KBM-7 (cell line): Measurements from ENCODE around the gene EMC9.

Experiments
- DNase-seq: peaks from one replicate; pipeline ENCODE4 v3.0.0-alpha.2; 2015
- in situ Hi-C: fragments of 300-500 bp; cut with MboI; formaldehyde crosslinking; loops from 2 replicates; pipeline ENCODE4 v1.14.3; 2020; ENCODE audit warnings: low sequenced_read_pairs, low pct_unique_long_range_greater_than_20kb, mixed read lengths

The EMC9 gene

DNA sequence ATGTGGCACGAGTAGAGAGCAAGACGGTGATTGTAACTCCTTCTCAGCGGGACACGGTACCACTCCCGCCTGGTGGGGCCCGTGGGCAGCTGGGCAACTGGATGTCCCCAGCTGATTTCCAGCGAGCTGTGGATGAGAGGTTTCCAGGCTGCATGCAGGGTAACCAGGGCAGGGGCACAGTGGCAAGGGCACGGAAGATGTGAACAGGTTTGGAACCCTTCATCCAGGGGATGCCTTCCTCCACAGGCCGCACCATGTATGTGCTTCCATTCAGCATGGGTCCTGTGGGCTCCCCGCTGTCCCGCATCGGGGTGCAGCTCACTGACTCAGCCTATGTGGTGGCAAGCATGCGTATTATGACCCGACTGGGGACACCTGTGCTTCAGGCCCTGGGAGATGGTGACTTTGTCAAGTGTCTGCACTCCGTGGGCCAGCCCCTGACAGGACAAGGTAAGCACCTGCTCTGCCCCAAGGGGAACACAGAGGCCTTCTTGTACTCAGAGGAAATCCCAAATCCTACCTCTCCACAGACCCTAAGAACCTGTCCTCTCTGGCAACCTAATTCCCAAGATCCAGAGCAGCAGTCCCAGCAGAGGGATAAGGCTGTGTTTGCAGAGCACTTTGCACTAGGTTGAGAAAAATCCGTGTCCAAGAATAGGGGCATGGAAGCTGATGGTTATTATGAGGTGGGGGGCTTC lies 43.0 kb downstream of the EMC9 start:
- in situ Hi-C loops, result no loop called here
- no peak for DNase-seq

DNA sequence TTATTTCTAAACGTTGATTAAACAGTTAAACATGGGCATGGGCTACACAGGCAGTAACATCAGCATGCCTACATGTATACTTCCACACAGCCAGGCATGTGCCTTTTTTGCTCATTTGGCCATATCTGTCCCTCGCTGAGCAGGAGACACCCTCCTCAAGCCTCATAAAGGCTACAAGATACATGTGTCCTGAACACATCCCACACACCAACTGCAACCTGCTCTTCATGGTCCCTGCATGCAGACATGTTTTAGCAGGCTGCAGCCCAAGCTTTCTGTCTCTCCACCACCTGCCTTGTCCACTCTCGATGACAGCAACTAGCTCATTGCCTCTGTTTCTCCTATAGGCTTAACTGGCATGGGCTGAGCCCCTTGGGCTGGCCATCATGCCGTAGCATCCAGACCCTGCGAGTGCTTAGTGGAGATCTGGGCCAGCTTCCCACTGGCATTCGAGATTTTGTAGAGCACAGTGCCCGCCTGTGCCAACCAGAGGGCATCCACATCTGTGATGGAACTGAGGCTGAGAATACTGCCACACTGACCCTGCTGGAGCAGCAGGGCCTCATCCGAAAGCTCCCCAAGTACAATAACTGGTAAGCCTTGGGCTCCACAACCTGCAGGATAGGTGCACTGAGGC lies 44.7 kb downstream of the EMC9 start:
- no peak for DNase-seq
- in situ Hi-C loops, result no loop called here

DNA sequence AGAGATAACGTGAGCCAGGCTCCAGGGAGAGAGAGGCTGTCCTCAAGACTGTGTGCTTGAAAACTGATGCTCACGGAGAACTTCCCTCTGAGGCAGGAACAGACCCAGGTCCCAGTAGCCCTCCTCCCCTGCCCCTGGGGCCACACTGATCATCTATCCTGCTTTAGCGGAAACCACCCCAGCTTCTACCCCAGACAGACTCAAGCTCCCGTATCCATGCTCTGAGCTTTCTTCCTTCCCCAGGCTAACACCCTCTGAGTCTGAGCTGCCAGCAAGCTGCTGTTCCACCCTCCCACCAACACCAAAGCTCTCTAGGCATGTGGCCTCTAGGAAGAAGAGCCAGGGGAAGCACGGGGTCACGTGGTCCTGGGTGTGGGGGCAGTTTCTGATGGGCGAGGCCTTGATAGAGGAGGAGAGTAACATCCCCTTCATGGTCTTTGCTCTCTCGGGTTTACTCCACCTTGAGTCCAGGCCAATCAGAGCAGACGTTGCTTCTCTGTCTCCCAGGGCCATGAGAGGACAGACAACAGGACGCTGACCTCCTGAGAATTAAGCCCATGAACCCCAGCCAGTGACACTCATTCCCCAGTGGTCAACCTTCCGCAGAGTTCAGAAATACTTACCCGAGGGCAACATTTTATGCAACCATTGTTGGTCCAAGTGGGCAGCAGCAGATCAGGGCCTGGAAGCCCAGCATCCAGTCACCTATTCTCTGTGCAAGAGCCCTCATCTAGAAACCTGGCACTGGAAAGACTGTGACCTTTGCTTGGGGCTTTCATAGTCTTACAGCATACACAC lies 45.9 kb downstream of the EMC9 start:
- DNase-seq, result peak; percentile 89
- in situ Hi-C loops, result no loop called here

DNA sequence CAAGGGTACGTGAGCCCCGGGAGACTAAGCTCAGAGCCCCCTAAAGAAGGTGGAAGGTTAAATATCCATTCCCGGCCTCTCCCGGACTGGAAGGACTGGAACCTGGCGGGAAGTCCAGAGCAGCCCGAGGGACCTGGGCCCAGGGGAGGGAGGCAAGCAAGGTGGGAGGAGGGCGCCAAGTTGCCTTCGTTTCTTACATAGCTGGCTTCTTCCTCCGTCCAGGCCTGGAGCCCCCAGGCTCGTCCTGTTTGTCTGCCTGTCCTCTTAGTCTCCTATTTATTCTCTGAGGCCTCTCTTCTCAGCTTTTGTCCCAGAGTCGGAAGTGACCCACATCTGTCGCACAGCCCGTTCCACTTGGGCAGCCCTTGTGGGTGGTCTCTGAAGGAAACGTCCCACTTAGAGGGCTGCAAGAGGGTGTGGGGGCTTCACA lies 46.5 kb downstream of the EMC9 start:
- in situ Hi-C loops, result no loop called here
- DNase-seq, result no peak

DNA sequence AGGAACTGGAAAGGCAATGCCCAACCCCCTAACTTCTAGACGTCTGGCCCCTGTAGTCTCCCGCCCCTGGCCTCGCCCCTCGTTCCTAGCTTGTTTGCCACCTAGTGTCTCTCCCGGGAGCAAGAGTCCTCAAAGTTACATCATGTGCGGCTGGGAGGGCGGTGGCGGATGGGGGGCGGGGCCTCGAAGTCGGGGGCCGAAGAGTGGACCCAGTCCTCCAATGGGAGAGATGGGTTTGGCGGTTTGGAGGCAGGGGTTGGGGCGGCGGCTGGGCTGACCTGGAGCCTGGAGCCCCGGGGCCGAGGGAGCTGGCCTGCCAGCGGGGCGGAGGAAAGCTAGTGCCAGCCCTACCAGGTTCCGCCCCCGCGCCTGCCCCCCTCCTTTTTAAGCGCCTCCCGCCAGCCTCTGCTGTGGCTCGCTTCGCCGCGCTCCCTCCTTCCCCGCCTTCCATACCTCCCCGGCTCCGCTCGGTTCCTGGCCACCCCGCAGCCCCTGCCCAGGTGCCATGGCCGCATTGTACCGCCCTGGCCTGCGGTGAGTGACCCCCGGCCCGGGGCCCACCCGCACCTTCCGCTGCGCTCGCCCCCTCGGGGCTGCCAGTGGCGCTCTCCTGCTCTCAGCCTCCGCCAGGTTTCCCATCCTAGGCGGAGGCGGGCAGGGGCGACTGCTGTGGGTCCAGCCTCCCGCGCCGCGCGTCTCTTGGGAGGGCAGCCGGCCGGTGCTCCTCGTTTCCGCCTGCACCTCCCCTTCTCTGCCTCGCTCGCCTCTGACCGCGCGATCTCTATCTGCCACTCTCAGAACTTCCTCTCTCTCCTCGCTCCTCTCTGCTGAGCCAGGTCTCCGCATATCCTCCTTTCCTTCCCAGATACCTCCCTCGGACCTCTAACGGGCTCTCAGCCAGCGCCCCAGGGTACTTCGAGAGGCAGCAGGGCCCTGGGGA lies 47.2 kb downstream of the EMC9 start, which contains the start of gene PCK2:
Gene PCK2 (plus strand): TSS at position 411 of the 940 bp plus-strand sequence. CDS start 95 bp downstream, at position 506.
- DNase-seq, result peak; percentile 95
- in situ Hi-C loops, result no loop called here

DNA sequence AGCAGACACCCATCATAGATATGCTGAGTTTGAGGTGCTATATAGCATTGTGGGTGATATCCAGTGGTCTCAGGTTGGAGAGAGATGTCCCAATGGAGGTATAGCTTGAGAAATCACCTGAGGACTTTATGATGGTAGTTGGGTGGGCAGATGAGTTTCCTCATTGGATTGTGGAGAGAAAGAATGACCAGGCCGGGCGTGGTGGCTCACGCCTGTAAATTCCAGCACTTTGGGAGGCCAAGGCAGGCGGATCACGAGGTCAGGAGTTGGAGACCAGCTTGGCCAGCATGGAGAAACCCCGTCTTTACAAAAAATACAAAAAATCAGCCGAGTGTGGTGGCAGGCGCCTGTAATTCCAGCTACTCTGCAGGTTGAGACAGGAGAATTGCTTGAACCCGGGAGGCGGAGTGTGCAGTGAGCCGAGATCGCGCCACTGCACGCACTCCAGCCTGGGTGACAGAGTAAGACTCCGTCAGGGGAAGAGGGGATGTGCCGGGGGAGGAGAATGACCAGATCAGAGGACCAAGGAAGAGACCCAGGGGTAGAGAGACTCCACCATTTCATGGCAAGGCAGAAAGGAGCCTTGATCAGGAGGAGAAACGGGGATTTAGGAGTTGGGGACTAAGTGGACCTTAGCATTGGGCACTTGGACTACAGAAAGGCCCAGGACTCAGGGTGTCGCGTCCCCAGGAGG lies 48.0 kb downstream of the EMC9 start:
- in situ Hi-C loops, result no loop called here
- DNase-seq, result no peak

DNA sequence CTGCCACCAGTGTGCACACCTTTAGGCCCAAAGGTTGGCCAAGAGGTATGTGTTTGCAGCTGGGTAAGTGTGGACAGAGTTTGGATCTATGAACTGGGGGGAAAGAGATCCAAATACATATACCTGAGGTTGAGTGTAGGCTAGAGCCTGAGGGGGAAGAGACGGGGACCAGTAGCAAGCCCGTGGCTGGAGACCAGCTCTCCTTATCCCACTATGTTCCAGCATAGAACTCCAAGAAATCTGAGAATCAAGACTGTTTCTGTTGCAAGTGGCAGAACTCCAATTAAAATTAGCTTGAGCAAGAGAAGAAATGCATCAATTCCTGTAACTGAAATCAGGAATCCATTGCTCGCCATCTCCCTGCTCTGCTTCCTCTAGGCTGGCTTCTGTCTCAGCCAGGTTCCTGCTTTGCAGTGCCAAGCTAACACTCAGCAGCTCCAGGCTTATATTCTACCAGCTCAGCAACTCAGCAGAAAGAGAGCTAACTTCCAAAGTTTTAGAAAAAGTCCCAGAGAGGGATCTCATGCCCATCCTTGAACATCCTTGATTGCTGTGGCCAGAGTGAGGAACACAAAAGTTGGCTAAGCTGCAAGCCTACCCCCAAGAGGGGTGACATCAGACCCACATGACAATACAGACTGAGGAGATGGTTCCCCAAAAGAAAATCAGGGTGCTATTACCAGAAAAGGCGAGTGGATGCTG lies 48.7 kb downstream of the EMC9 start:
- no peak for DNase-seq
- in situ Hi-C loops, result no loop called here

DNA sequence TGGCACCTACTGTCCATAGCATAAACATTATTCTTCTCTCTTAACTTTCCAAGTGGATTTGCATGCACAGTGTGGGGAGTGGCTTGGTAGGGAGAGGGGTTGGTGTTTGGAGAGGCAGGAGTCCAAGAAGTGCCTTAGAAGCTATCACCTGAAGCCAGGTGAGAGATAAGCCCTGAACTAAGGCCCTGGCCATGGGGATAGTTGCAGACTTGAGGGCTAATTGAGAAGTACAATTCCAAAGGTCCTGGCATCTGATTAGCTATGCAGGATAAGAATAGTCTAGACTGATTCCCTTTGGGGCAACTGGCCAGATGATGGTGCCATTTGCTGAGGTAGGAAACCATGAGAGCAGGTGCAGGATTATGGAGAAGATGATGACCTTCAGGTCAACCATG lies 49.3 kb downstream of the EMC9 start:
- DNase-seq, result no peak
- in situ Hi-C loops, result no loop called here

DNA sequence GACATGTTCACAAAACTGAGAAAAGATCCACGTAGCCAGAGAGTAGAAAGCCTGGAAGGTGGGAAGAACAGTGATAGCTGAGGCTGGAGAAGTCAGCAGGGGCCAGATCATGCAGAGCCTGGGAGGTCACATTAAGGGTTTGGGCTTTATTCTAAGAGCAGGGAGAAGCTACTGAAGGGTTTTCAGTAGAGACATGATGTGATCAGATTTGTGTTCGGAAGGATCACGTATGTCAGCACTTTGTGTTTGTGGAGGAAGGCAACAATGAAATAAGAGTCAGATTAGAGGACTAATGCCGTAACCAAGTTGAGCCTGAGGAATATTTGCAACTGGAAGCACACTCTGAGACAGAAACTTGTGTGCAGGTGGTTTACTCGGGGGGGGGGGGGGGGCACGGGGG lies 51.5 kb downstream of the EMC9 start:
- DNase-seq, result no peak
- in situ Hi-C loops, result no loop called here
